A549 treated with dexamethasone at 1 μM for 4 hours (cell line): ENCODE measurements around the gene PI4K2A. TPM values are rescaled to one million over a fixed set of nuclear protein-coding genes. Genes with fewer than 3 reads are reported as not detected.

Experiments used
- total RNA-seq: library from RNA; stranded (reverse); fragments of 200-300 nt; extraction: Qiagen RNA extraction; gene quantifications from 5 replicates; pipeline ENCODE4 v1.2.3, GENCODE V29; 2022

The PI4K2A gene
- 18.7 to 22.7 TPM (median 22.0 TPM) in 5 replicates for total RNA-seq

GRCh38 chr10:97640174-97640867, at the start of gene PI4K2A:
Gene PI4K2A, plus strand, starts transcription at chr10:97640671. Its CDS starts 72 bp downstream, at chr10:97640743.

GRCh38 chr10:97632949-97633884, 7.3 kb upstream of the PI4K2A start, which contains the start of gene MORN4:
Gene MORN4, minus strand, starts transcription at chr10:97633500. Its CDS starts 13,847 bp downstream, at chr10:97619653.

DNA sequence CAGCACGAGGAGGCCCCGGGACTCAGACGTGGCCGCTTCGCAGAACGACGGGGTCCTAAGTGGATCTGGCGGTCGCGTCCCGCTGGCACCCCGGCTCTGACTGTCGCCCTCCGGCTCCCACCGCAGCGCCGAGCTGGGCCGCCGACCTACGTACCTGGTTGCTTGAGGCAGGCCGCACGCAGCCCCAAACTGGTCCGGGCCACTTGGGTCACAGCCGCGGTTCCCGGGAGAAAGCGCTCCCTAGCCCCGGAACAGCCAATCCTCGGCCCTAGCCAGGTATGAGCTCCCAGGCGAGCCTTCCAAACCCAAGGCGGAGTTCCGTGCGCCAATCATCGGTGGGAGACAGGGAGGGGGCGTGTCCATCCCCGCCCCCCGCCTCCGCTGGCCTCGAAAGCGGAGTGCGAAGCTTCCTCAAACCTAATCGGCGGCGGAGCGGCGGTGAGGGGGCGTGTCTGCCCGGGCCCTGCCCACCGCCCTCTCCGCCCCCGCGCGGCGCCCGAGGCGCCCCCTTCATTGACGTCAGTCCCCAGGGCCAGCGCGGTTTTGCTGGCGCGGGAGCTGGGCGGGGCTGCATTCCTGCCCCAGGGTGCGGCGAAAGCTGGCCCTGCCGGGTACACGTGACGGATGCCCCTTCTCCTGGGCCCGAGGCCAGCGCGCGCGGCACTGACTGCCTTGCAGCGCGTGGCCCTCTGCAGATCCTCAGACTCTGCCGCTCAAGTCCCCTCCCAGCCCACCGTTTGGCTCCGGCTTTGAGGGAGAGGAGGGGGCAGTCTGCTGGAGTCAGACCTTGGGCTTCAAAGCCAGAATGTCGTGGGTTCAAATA, 46.7 kb downstream of the PI4K2A start, which contains the start of gene AVPI1:
Gene AVPI1 (minus strand): TSS at position 280 of the 823 bp plus-strand sequence. CDS start 7,336 bp downstream, outside the sequence.

DNA sequence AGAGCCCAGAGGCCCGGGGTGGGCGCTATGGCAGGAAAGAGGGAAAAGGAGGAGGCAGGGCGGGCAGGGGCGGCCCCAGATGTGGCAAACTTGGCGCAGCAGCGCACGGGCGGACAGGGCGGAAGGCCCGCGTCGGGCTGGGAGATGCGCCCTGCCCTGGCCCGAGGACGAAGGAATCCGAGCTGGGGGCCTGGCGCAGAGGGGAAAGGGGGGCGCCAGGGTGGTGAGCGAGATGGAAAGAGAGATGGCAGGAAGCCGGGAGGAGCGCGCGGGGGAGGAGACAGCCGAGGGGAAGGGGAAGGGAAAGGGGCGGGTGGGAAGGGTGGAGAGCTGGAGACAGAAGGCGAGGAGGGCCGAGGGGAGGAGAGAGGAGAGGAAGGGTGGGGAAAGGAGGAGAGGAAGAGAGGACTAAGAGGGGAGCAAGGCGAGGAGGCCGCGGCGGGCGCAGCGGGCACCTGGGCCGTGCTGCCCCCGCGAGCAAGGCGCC, 72.9 kb downstream of the PI4K2A start, which contains the start of gene MARVELD1:
Gene MARVELD1 (plus strand): TSS at position 392 of the 487 bp plus-strand sequence. CDS start 147 bp downstream, outside the sequence.

Other genes with a start within 250 kb of the PI4K2A start
- gene RRP12, start 239.3 kb upstream of the PI4K2A start, total RNA-seq = 48.0 to 60.9 TPM (median 57.2 TPM) in 5 replicates
- gene PGAM1, start 214.5 kb upstream of the PI4K2A start, total RNA-seq = 546 to 577 TPM (median 553 TPM) in 5 replicates
- 49.3 to 58.3 TPM (median 52.8 TPM) in 5 replicates for gene EXOSC1, start 194.7 kb upstream of the PI4K2A start, total RNA-seq
- gene ZDHHC16, start 194.5 kb upstream of the PI4K2A start, total RNA-seq = 44.2 to 57.1 TPM (median 56.5 TPM) in 5 replicates
- 35.9 to 53.6 TPM (median 52.1 TPM) in 5 replicates for gene MMS19, start 142.2 kb upstream of the PI4K2A start, total RNA-seq
- gene UBTD1, start 141.7 kb upstream of the PI4K2A start, total RNA-seq = 15.6 to 19.5 TPM (median 19.2 TPM) in 5 replicates
- 4.6 to 8.7 TPM (median 7.4 TPM) in 5 replicates for gene ANKRD2, start 67.9 kb upstream of the PI4K2A start, total RNA-seq
- gene HOGA1, start 56.3 kb upstream of the PI4K2A start, total RNA-seq = 1.9 to 3.2 TPM (median 2.3 TPM) in 5 replicates
- gene C10orf62, start 51.0 kb upstream of the PI4K2A start, total RNA-seq = 0.07 to 0.20 TPM (median 0.11 TPM) in 4 of 5 replicates, not detected in the other
- gene MORN4, start 7.2 kb upstream of the PI4K2A start, total RNA-seq = 5.8 to 7.0 TPM (median 6.4 TPM) in 5 replicates
- gene AVPI1, start 46.6 kb downstream of the PI4K2A start, total RNA-seq = 89.7 to 121 TPM (median 111 TPM) in 5 replicates
- 43.9 to 56.2 TPM (median 51.1 TPM) in 5 replicates for gene MARVELD1, start 73.1 kb downstream of the PI4K2A start, total RNA-seq
- 17.5 to 22.0 TPM (median 20.7 TPM) in 5 replicates for gene ZFYVE27, start 96.5 kb downstream of the PI4K2A start, total RNA-seq
- gene SFRP5, start 131.3 kb downstream of the PI4K2A start, total RNA-seq = 2.1 to 3.4 TPM (median 3.3 TPM) in 5 replicates
- gene GOLGA7B, start 209.2 kb downstream of the PI4K2A start, total RNA-seq = 3.1 to 4.2 TPM (median 3.8 TPM) in 5 replicates